ENCODE measurements around the gene UTP4.

DNA sequence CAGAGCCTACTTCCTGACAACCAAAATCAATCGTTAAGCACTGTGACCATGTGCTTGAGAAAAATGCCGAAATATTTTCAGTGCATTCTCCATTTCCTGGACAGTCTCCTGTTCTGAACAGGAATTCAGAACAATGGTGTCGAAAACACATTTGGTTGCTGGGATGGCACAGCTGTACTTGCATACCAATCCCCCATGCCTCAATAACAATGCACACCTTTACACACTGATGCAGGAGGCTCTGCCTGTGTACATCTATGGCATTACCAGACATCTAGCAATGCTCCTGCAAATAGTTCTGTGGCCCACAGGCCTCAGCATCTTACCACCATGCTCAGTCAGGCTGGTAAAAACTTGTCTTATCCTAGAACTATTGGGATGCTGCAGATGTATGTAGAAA lies 6.2 kb upstream of the UTP4 start:
- TF ChIP-seq POLR2A (IDR thresholded peaks at IDR 0.05) = no peak
- no peak for TF ChIP-seq CTCF (IDR thresholded peaks at IDR 0.05)

Measured in lower leg skin (tissue), 3 donors.